ENCODE data around the gene NCOR2.

DNA sequence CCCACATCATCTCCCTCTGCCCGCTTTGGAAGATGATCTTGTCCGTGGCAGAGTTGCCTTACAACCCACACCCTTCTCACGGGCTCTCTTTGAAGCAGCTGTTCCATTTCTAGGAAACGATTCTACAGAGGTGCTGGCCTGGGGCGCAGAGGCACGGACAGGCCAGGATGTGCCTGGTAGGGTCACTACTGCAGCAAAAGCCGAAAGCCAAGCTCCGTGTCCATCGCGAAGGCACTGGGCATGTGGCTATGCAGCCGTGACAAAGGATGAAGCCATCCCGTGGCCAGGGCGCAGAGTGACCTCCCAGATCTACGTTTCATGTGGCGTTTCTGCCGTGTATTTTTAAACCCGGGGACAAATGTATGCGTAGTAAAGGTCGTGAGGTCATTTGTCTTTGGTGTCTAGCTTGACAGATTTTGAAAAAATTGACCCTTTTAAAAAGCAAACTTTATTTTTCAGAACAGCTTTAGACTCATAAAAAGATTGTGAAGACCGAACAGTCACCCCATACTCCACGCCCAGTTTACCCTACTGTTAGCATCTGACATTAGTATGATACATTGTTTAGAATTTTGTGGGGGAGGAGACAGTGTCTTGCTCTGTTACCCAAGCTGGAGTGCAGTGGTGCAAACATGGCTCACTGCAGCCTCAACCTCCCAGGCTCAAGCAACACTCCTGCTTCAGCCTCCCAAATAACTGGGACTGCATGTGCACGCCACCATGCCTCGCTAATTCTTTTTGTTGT, 40.4 kb upstream of the NCOR2 start:
- TF ChIP-seq, protein P1, sequence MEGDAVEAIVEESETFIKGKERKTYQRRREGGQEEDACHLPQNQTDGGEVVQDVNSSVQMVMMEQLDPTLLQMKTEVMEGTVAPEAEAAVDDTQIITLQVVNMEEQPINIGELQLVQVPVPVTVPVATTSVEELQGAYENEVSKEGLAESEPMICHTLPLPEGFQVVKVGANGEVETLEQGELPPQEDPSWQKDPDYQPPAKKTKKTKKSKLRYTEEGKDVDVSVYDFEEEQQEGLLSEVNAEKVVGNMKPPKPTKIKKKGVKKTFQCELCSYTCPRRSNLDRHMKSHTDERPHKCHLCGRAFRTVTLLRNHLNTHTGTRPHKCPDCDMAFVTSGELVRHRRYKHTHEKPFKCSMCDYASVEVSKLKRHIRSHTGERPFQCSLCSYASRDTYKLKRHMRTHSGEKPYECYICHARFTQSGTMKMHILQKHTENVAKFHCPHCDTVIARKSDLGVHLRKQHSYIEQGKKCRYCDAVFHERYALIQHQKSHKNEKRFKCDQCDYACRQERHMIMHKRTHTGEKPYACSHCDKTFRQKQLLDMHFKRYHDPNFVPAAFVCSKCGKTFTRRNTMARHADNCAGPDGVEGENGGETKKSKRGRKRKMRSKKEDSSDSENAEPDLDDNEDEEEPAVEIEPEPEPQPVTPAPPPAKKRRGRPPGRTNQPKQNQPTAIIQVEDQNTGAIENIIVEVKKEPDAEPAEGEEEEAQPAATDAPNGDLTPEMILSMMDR (IDR thresholded peaks at IDR 0.05) = no peak
- no peak for TF ChIP-seq POLR2A (IDR thresholded peaks at IDR 0.05)
